H9 (cell line): ENCODE results near the gene CFAP46. TPM values are rescaled to one million over a fixed set of nuclear protein-coding genes. Genes with fewer than 3 reads are reported as not detected.

Source experiments
- DNase-seq: peaks from one replicate; pipeline ENCODE4 v3.0.0-alpha.2; 2017
- H2AFZ ChIP-seq: one replicate; pipeline ENCODE4 v1.6.1; 2013; ENCODE audit warnings: mild to moderate bottlenecking, low read length, control low read depth, moderate library complexity
- H2AK5ac ChIP-seq: 2 replicates; pipeline ENCODE4 v1.6.1; 2013; ENCODE audit warnings: low read length, control low read depth, mixed read lengths; ENCODE audit not compliant: insufficient read length
- H2BK120ac ChIP-seq: one replicate; pipeline ENCODE4 v1.6.1; 2013; ENCODE audit warnings: low read depth, mild to moderate bottlenecking, low read length, control low read depth, inconsistent platforms; ENCODE audit not compliant: poor library complexity, severe bottlenecking
- H2BK12ac ChIP-seq: 2 replicates; pipeline ENCODE4 v1.6.1; 2013; ENCODE audit warnings: low read length, control low read depth, mixed read lengths, low read depth; ENCODE audit not compliant: insufficient read length
- H2BK15ac ChIP-seq: 2 replicates; pipeline ENCODE4 v1.6.1; 2013; ENCODE audit warnings: low read depth, low read length, control low read depth
- H2BK20ac ChIP-seq: one replicate; pipeline ENCODE4 v1.6.1; 2013; ENCODE audit warnings: low read depth, mild to moderate bottlenecking, low read length, control low read depth, inconsistent platforms; ENCODE audit not compliant: poor library complexity, severe bottlenecking
- H2BK5ac ChIP-seq: 2 replicates; pipeline ENCODE4 v1.6.1; 2013; ENCODE audit warnings: low read length, control low read depth, mixed read lengths; ENCODE audit not compliant: insufficient read length
- H3K14ac ChIP-seq: 2 replicates; pipeline ENCODE4 v1.6.1; 2013; ENCODE audit warnings: low read length, control low read depth; ENCODE audit not compliant: insufficient read depth
- H3K18ac ChIP-seq: 2 replicates; pipeline ENCODE4 v1.6.1; 2013; ENCODE audit warnings: low read depth, mild to moderate bottlenecking, mixed read lengths, low read length, control low read depth; ENCODE audit not compliant: insufficient read length
- H3K23ac ChIP-seq: 2 replicates; pipeline ENCODE4 v1.6.1; 2013; ENCODE audit warnings: low read length, control low read depth, mixed read lengths, low read depth; ENCODE audit not compliant: insufficient read length
- H3K23me2 ChIP-seq: 2 replicates; pipeline ENCODE4 v1.6.1; 2013; ENCODE audit warnings: low read depth, mild to moderate bottlenecking, mixed read lengths, low read length, control low read depth; ENCODE audit not compliant: insufficient read length, poor library complexity, severe bottlenecking
- H3K27ac ChIP-seq: 2 replicates; pipeline ENCODE4 v1.5.1; 2013; ENCODE audit warnings: low read length, control low read depth, mixed read lengths, low read depth; ENCODE audit not compliant: insufficient read length
- H3K27me3 ChIP-seq: 2 replicates; pipeline ENCODE4 v1.6.1; 2013; ENCODE audit warnings: low read length, control low read depth, inconsistent platforms; ENCODE audit not compliant: insufficient read depth
- H3K4ac ChIP-seq: 2 replicates; pipeline ENCODE4 v1.6.1; 2013; ENCODE audit warnings: low read depth, mild to moderate bottlenecking, control low read depth, inconsistent platforms, low read length, moderate library complexity
- H3K4me1 ChIP-seq: 2 replicates; pipeline ENCODE4 v1.6.1; 2013; ENCODE audit warnings: low read length, control low read depth, inconsistent platforms; ENCODE audit not compliant: insufficient read depth
- H3K4me2 ChIP-seq: 2 replicates; pipeline ENCODE4 v1.6.1; 2013; ENCODE audit warnings: low read length, control low read depth, mixed read lengths; ENCODE audit not compliant: insufficient read length, insufficient read depth
- H3K56ac ChIP-seq: 2 replicates; pipeline ENCODE4 v1.6.1; 2013; ENCODE audit warnings: low read depth, mild to moderate bottlenecking, mixed read lengths, low read length, control low read depth; ENCODE audit not compliant: insufficient read length
- H3K79me1 ChIP-seq: 2 replicates; pipeline ENCODE4 v1.6.1; 2013; ENCODE audit warnings: low read depth, mild to moderate bottlenecking, moderate library complexity, low read length, control low read depth, inconsistent platforms; ENCODE audit not compliant: insufficient read depth, poor library complexity, severe bottlenecking
- H3K79me2 ChIP-seq: 2 replicates; pipeline ENCODE4 v1.6.1; 2013; ENCODE audit warnings: low read length, control low read depth, inconsistent platforms; ENCODE audit not compliant: insufficient read depth
- H3K9ac ChIP-seq: 2 replicates; pipeline ENCODE4 v1.6.1; 2013; ENCODE audit warnings: low read length, control low read depth, mixed read lengths; ENCODE audit not compliant: insufficient read length; ENCODE audit errors: extremely low read depth
- H3K9me3 ChIP-seq: one replicate; pipeline ENCODE4 v1.6.1; 2013; ENCODE audit warnings: low read depth, low read length, inconsistent platforms; ENCODE audit not compliant: control insufficient read depth
- H3T11ph ChIP-seq: one replicate; pipeline ENCODE4 v1.6.1; 2013; ENCODE audit warnings: mild to moderate bottlenecking, low read length, control low read depth, inconsistent platforms
- H4K20me1 ChIP-seq: one replicate; pipeline ENCODE4 v1.6.1; 2013; ENCODE audit not compliant: control insufficient read depth, insufficient read length, insufficient read depth
- H4K5ac ChIP-seq: 2 replicates; pipeline ENCODE4 v1.6.1; 2013; ENCODE audit warnings: low read depth, mild to moderate bottlenecking, mixed read lengths, low read length, control low read depth; ENCODE audit not compliant: insufficient read length
- H4K8ac ChIP-seq: replicated peaks from 2 replicates; pipeline ENCODE4 v1.6.1; 2013; ENCODE audit warnings: low read length, control low read depth, mixed read lengths, low read depth; ENCODE audit not compliant: insufficient read length
- H4K91ac ChIP-seq: 2 replicates; pipeline ENCODE4 v1.6.1; 2013; ENCODE audit warnings: low read depth, mild to moderate bottlenecking, moderate library complexity, mixed read lengths, low read length, control low read depth; ENCODE audit not compliant: insufficient read length
- H3K27ac Mint-ChIP-seq, 3 experiments: 2 replicates in 2 of 3; 3 replicates in 1 of 3; pipeline ENCODE4 v1.8.0; 2020 to 2021; ENCODE audit warnings: mixed read lengths in 3 of 3, mild to moderate bottlenecking in 1 of 3, moderate library complexity in 1 of 3
- H3K27me3 Mint-ChIP-seq: 2 replicates; pipeline ENCODE4 v1.8.0; 2021; ENCODE audit warnings: low read depth, mild to moderate bottlenecking, moderate library complexity, mixed read lengths
- H3K36me3 Mint-ChIP-seq, 3 experiments: 2 replicates in 2 of 3; 3 replicates in 1 of 3; pipeline ENCODE4 v1.8.0; 2020 to 2021; ENCODE audit warnings: low read depth in 3 of 3, mixed read lengths in 3 of 3; ENCODE audit not compliant: insufficient read depth in 1 of 3
- H3K4me1 Mint-ChIP-seq, 2 experiments: 2 replicates each; pipeline ENCODE4 v1.8.0; 2020; ENCODE audit warnings: mixed read lengths in 2 of 2
- H3K4me3 Mint-ChIP-seq, 2 experiments: 2 replicates in 1 of 2; 3 replicates in 1 of 2; pipeline ENCODE4 v1.8.0; 2020 to 2021; ENCODE audit warnings: mild to moderate bottlenecking in 2 of 2, mixed read lengths in 2 of 2, moderate library complexity in 1 of 2
- H3K9me3 Mint-ChIP-seq, 2 experiments: 2 replicates in 1 of 2; 3 replicates in 1 of 2; pipeline ENCODE4 v1.8.0; 2020; ENCODE audit warnings: mild to moderate bottlenecking in 2 of 2, mixed read lengths in 2 of 2, moderate library complexity in 1 of 2
- CTCF ChIP-seq: fragments of 200-600 bp; sonication (generic); conservative IDR thresholded peaks from 3 replicates; pipeline ENCODE4 v1.8.0; 2021; ENCODE audit warnings: antibody characterized with exemption, mild to moderate bottlenecking
- WGBS: extraction: QIAGEN DNeasy Blood & Tissue Kit; methylation state at CpG from one replicate; pipeline ENCODE4 v1.1.7; 2013; ENCODE audit warnings: missing lambda C conversion rate, low lambda C conversion rate, mixed read lengths; ENCODE audit not compliant: insufficient read length; ENCODE audit errors: extremely low coverage; 5-methylcytosine and 5-hydroxymethylcytosine counted together
- total RNA-seq: library from RNA; stranded (reverse); gene quantifications from 2 replicates; pipeline ENCODE4 v1.2.1, GENCODE V29; 2021

The CFAP46 gene
- total RNA-seq, 1 experiment from 2014 or later: 3.1 TPM

GRCh38 chr10:132911786-132912097 is 30.6 kb downstream of the CFAP46 start:
- no peaks in the 10 kb centered on the region for H3K79me2 ChIP-seq
- no peak overlapping the region; a peak in 1 of 7 replicates for H3K27ac Mint-ChIP-seq
- no peaks in the 10 kb centered on the region for H3K4me1 ChIP-seq
- H3T11ph ChIP-seq: no peak overlapping the region
- H4K5ac ChIP-seq: no peak overlapping the region
- no peak overlapping the region for H3K4me2 ChIP-seq
- peaks cover 9% of the 10 kb centered on the region for H3K27me3 Mint-ChIP-seq
- WGBS: no CpG with 5 or more reads among the region's 9 CpGs
- no peak for DNase-seq
- no peaks in the 10 kb centered on the region for H3K79me1 ChIP-seq
- H2BK5ac ChIP-seq: no peak overlapping the region
- no peak overlapping the region for H3K9ac ChIP-seq
- no peaks in the 10 kb centered on the region; a peak in 1 of 5 replicates for H3K9me3 Mint-ChIP-seq
- H3K36me3 Mint-ChIP-seq: no peaks in the 10 kb centered on the region
- no peaks in the 10 kb centered on the region for H4K20me1 ChIP-seq
- H3K4ac ChIP-seq: no peak overlapping the region
- TF ChIP-seq CTCF: no peak
- H3K23me2 ChIP-seq: no peaks in the 10 kb centered on the region
- no peak overlapping the region for H4K8ac ChIP-seq
- H3K4me3 Mint-ChIP-seq: no peak overlapping the region
- H3K23ac ChIP-seq: no peak overlapping the region
- no peak overlapping the region for H2AK5ac ChIP-seq
- H2BK120ac ChIP-seq: no peak overlapping the region
- H3K9me3 ChIP-seq: no peaks in the 10 kb centered on the region
- no peak overlapping the region for H2AFZ ChIP-seq
- no peak overlapping the region for H3K27ac ChIP-seq
- H3K4me1 Mint-ChIP-seq: peaks cover 10 to 24% of the 10 kb centered on the region in 2 experiments
- H4K91ac ChIP-seq: no peak overlapping the region
- H3K27me3 ChIP-seq: no peaks in the 10 kb centered on the region
- no peak overlapping the region for H2BK15ac ChIP-seq
- H2BK20ac ChIP-seq: no peak overlapping the region
- no peak overlapping the region for H3K56ac ChIP-seq
- no peak overlapping the region for H3K18ac ChIP-seq
- H2BK12ac ChIP-seq: no peak overlapping the region
- H3K14ac ChIP-seq: no peak overlapping the region
